HCT116 (cell line): Measurements from ENCODE around the gene EGF. TPM values are rescaled to one million over a fixed set of nuclear protein-coding genes. Genes with fewer than 3 reads are reported as not detected.

Experiments
- ATAC-seq: fragments of 200-7000 bp; cut with Tn5 transposase; 2 replicates; pipeline ENCODE4 v1.9.1; 2020; ENCODE audit warnings: mild to moderate bottlenecking, moderate library complexity
- BruUV-seq: library from RNA; stranded (reverse); fragments of 400-500 nt; replicated peaks from 2 replicates; lab custom pipeline; 2021; lab: Mats Ljungman, UMichigan
- CTCF ChIA-PET: fragments of 300-600 bp; sonication (Branson Sonifier 250); formaldehyde crosslinking; loops from one replicate; lab custom pipeline; 2021; ENCODE audit warnings: antibody characterized with exemption; lab: Charles Lee
- POLR2A ChIA-PET: fragments of 300-600, 350-600 bp; sonication (Branson Sonifier 250); formaldehyde crosslinking; loops from one replicate; lab custom pipeline; 2021; ENCODE audit warnings: antibody characterized with exemption; lab: Charles Lee
- RAD21 ChIA-PET, 2 experiments: fragments of 300-600 bp; sonication (Branson Sonifier 250); formaldehyde crosslinking; loops; one replicate each; lab custom pipeline; 2023; ENCODE audit warnings: low total read pairs in 2 of 2; ENCODE audit not compliant: uncharacterized antibody in 2 of 2, unreplicated experiment in 2 of 2, low non-redundant PET in 1 of 2; lab: Charles Lee
- DNase-seq: peaks from one replicate; pipeline ENCODE4 v3.0.0-alpha.2; 2010; ENCODE audit warnings: low read depth, low spot score
- H2AFZ ChIP-seq: fragments of 200-600 bp; shearing (Covaris generic), sonication (generic); 2 replicates; pipeline ENCODE4 v1.6.1; 2017; ENCODE audit warnings: low read depth, mixed run types, mixed read lengths, antibody characterized with exemption, low read length; ENCODE audit not compliant: poor library complexity, severe bottlenecking
- H3K27ac ChIP-seq: 2 replicates; pipeline ENCODE4 v1.5.1; 2012; ENCODE audit warnings: low read depth, low read length
- H3K27me3 ChIP-seq: fragments of 200-600 bp; sonication (generic); 2 replicates; pipeline ENCODE4 v1.6.1; 2016; ENCODE audit warnings: mixed run types, low read length, mixed read lengths; ENCODE audit not compliant: insufficient read depth
- H3K36me3 ChIP-seq, 2 experiments: fragments of 200-500 bp in 1 of 2; fragments of 200-600 bp in 1 of 2; sonication (Bioruptor generic) in 1 of 2; sonication (generic) in 1 of 2; 2 replicates each; pipeline versions ENCODE4 v1.5.1 to v1.6.1; 2014 to 2016; ENCODE audit warnings: low read length in 2 of 2, inconsistent platforms in 1 of 2, mixed read lengths in 1 of 2, mixed run types in 1 of 2; ENCODE audit not compliant: insufficient read depth in 2 of 2, control insufficient read depth in 1 of 2
- H3K4me1 ChIP-seq, 2 experiments: fragments of 200-600 bp in 1 of 2; sonication (generic) in 1 of 2; 2 replicates each; pipeline versions ENCODE4 v1.5.1 to v1.6.1; 2012 to 2017; ENCODE audit warnings: low read length in 2 of 2, inconsistent platforms in 1 of 2, mild to moderate bottlenecking in 1 of 2, mixed read lengths in 1 of 2, mixed run types in 1 of 2, moderate library complexity in 1 of 2; ENCODE audit not compliant: insufficient read depth in 2 of 2, control insufficient read depth in 1 of 2
- H3K4me2 ChIP-seq: fragments of 200-600 bp; sonication (generic); 2 replicates; pipeline ENCODE4 v1.6.1; 2017; ENCODE audit warnings: mixed run types, low read length, mixed read lengths
- H3K4me3 ChIP-seq, 2 experiments: fragments of 200-600 bp in 1 of 2; sonication (generic) in 1 of 2; replicated peaks in 1 of 2; 2 replicates each; pipeline ENCODE4 v1.5.1; 2011 to 2016; ENCODE audit warnings: low read length in 2 of 2, control low read depth in 1 of 2, low read depth in 1 of 2, mild to moderate bottlenecking in 1 of 2, mixed read lengths in 1 of 2, mixed run types in 1 of 2
- H3K79me2 ChIP-seq: fragments of 200-600 bp; sonication (generic); 2 replicates; pipeline ENCODE4 v1.6.1; 2017; ENCODE audit warnings: mild to moderate bottlenecking, mixed run types, low read length, moderate library complexity, mixed read lengths; ENCODE audit not compliant: insufficient read depth
- H3K9ac ChIP-seq: fragments of 200-600 bp; sonication (generic); 2 replicates; pipeline ENCODE4 v1.6.1; 2016; ENCODE audit warnings: low read length, mixed read lengths
- H3K9me2 ChIP-seq: fragments of 200-600 bp; sonication (generic), shearing (Covaris generic); 2 replicates; pipeline ENCODE4 v1.6.1; 2017; ENCODE audit warnings: mixed run types, mild to moderate bottlenecking, moderate library complexity; ENCODE audit not compliant: insufficient read depth
- H3K9me3 ChIP-seq, 2 experiments: fragments of 200-500 bp in 1 of 2; fragments of 200-600 bp in 1 of 2; sonication (Bioruptor generic) in 1 of 2; sonication (generic) in 1 of 2; 2 replicates each; pipeline ENCODE4 v1.6.1; 2014 to 2017; ENCODE audit warnings: low read length in 2 of 2, mixed read lengths in 2 of 2, inconsistent platforms in 1 of 2, low read depth in 1 of 2, mild to moderate bottlenecking in 1 of 2, mixed run types in 1 of 2, moderate library complexity in 1 of 2; ENCODE audit not compliant: control insufficient read depth in 1 of 2, insufficient read depth in 1 of 2
- H4K20me1 ChIP-seq: fragments of 200-600 bp; sonication (generic), shearing (Covaris generic); 2 replicates; pipeline ENCODE4 v1.6.1; 2017; ENCODE audit warnings: mixed run types, mild to moderate bottlenecking, moderate library complexity; ENCODE audit not compliant: insufficient read depth
- CBX3 ChIP-seq: IDR thresholded peaks from 2 replicates; pipeline ENCODE4 v1.6.1; 2012; ENCODE audit warnings: low read depth
- CEBPB ChIP-seq: IDR thresholded peaks from 2 replicates; pipeline ENCODE4 v1.6.1; 2012; ENCODE audit warnings: low read depth
- EGR1 ChIP-seq: IDR thresholded peaks from 2 replicates; pipeline ENCODE4 v1.6.1; 2012; ENCODE audit warnings: low read depth
- EZH2 ChIP-seq: fragments of 200-600 bp; sonication (generic); IDR thresholded peaks from 2 replicates; pipeline ENCODE4 v1.6.1; 2017; ENCODE audit warnings: antibody characterized with exemption, mixed run types
- FOSL1 ChIP-seq: IDR thresholded peaks from 2 replicates; pipeline ENCODE4 v1.6.1; 2012; ENCODE audit warnings: low read depth
- POLR2AphosphoS5 ChIP-seq: IDR thresholded peaks from 2 replicates; pipeline ENCODE4 v1.6.1; 2011; ENCODE audit warnings: mild to moderate bottlenecking, low read depth, low read length, moderate library complexity
- RAD21 ChIP-seq: IDR thresholded peaks from 2 replicates; pipeline ENCODE4 v1.6.1; 2012; ENCODE audit warnings: low read depth, mild to moderate bottlenecking
- SIN3A ChIP-seq: IDR thresholded peaks from 2 replicates; pipeline ENCODE4 v1.6.1; 2012; ENCODE audit warnings: low read depth
- SP1 ChIP-seq: IDR thresholded peaks from 2 replicates; pipeline ENCODE4 v1.6.1; 2012; ENCODE audit warnings: low read depth
- SRF ChIP-seq: IDR thresholded peaks from 2 replicates; pipeline ENCODE4 v1.6.1; 2012; ENCODE audit warnings: low read depth
- YY1 ChIP-seq: IDR thresholded peaks from 2 replicates; pipeline ENCODE4 v1.6.1; 2011; ENCODE audit warnings: low read length, low read depth, moderate library complexity, mild to moderate bottlenecking; ENCODE audit not compliant: insufficient replicate concordance; ENCODE audit errors: extremely low read depth
- intact Hi-C: fragments of 100-400 bp; cut with micrococcal nuclease; formaldehyde crosslinking; loops from 2 replicates; pipeline ENCODE4 v1.10.0; 2022
- total RNA-seq: library from RNA; stranded (reverse); gene quantifications from one replicate; pipeline ENCODE4 v1.2.1, GENCODE V29; 2021; ENCODE audit not compliant: unreplicated experiment
- TF ChIP-seq, protein P1 (sequence below): IDR thresholded peaks from 2 replicates; pipeline ENCODE4 v1.6.1; 2011; ENCODE audit warnings: mild to moderate bottlenecking, low read length, moderate library complexity; ENCODE audit not compliant: insufficient replicate concordance; ENCODE audit errors: extremely low read depth
- TF ChIP-seq, protein P2 (sequence below): IDR thresholded peaks from 2 replicates; pipeline ENCODE4 v1.6.1; 2012
- TF ChIP-seq, protein P3 (sequence below): IDR thresholded peaks from 2 replicates; pipeline ENCODE4 v1.6.1; 2012; ENCODE audit warnings: low read depth

EGF gene
- total RNA-seq, 1 experiment from 2014 or later = 0.57 TPM

DNA sequence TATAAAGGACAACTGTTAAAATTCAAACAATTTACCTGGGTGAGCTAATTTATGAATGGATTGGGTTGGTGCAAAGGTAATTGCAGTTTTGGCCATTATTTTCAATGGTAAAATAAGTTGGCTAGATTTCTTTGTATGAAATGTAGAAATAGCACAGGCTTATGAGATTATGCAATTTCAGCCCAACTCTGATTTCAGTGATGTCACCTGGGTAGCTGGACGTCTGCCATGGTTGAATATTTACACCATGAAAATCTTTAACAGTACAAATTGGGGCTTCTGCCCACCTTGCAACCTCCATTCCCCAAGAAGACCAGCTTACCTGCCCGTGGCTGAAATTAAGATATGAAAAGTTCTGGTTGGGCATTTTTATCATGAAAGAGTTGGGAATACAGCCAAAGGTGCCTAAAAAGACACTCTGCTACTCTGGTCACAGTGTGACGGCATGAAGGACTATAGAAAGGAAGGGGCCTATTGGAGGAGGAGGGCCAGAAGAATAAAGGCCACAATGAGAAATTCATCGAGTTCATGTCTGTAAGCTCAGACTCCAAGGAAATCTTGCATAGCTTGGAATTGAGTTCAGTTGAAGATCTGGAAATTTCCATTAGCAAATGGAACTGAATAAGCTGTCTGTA, 29.7 kb downstream of the EGF start:
- no peak for DNase-seq
- TF ChIP-seq EGR1 = no peak
- TF ChIP-seq, protein P1, sequence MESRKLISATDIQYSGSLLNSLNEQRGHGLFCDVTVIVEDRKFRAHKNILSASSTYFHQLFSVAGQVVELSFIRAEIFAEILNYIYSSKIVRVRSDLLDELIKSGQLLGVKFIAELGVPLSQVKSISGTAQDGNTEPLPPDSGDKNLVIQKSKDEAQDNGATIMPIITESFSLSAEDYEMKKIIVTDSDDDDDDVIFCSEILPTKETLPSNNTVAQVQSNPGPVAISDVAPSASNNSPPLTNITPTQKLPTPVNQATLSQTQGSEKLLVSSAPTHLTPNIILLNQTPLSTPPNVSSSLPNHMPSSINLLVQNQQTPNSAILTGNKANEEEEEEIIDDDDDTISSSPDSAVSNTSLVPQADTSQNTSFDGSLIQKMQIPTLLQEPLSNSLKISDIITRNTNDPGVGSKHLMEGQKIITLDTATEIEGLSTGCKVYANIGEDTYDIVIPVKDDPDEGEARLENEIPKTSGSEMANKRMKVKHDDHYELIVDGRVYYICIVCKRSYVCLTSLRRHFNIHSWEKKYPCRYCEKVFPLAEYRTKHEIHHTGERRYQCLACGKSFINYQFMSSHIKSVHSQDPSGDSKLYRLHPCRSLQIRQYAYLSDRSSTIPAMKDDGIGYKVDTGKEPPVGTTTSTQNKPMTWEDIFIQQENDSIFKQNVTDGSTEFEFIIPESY = no peak
- TF ChIP-seq RAD21 = no peak
- no peak for TF ChIP-seq FOSL1
- no peak for TF ChIP-seq SP1
- no peak for TF ChIP-seq SRF
- TF ChIP-seq, protein P2, sequence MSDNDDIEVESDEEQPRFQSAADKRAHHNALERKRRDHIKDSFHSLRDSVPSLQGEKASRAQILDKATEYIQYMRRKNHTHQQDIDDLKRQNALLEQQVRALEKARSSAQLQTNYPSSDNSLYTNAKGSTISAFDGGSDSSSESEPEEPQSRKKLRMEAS = no peak
- TF ChIP-seq CBX3 = no peak
- no peak for TF ChIP-seq YY1
- TF ChIP-seq POLR2AphosphoS5 = no peak
- TF ChIP-seq, protein P3, sequence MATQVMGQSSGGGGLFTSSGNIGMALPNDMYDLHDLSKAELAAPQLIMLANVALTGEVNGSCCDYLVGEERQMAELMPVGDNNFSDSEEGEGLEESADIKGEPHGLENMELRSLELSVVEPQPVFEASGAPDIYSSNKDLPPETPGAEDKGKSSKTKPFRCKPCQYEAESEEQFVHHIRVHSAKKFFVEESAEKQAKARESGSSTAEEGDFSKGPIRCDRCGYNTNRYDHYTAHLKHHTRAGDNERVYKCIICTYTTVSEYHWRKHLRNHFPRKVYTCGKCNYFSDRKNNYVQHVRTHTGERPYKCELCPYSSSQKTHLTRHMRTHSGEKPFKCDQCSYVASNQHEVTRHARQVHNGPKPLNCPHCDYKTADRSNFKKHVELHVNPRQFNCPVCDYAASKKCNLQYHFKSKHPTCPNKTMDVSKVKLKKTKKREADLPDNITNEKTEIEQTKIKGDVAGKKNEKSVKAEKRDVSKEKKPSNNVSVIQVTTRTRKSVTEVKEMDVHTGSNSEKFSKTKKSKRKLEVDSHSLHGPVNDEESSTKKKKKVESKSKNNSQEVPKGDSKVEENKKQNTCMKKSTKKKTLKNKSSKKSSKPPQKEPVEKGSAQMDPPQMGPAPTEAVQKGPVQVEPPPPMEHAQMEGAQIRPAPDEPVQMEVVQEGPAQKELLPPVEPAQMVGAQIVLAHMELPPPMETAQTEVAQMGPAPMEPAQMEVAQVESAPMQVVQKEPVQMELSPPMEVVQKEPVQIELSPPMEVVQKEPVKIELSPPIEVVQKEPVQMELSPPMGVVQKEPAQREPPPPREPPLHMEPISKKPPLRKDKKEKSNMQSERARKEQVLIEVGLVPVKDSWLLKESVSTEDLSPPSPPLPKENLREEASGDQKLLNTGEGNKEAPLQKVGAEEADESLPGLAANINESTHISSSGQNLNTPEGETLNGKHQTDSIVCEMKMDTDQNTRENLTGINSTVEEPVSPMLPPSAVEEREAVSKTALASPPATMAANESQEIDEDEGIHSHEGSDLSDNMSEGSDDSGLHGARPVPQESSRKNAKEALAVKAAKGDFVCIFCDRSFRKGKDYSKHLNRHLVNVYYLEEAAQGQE = no peak
- TF ChIP-seq CEBPB = no peak
- TF ChIP-seq EZH2 = no peak
- TF ChIP-seq SIN3A = no peak
- TF ChIP-seq, all 23 proteins: peak for 0
- Histone ChIP-seq H3K4me3 (no peak overlapping the region), H4K20me1 (no peaks in the 10 kb centered on the region), H3K4me2 (no peak overlapping the region), H3K79me2 (no peaks in the 10 kb centered on the region), H3K9me2 (no peaks in the 10 kb centered on the region), H2AFZ (no peak overlapping the region), H3K27ac (no peak overlapping the region), H3K27me3 (no peaks in the 10 kb centered on the region), H3K9ac (no peak overlapping the region), H3K36me3 (no peaks in the 10 kb centered on the region), H3K4me1 (peaks cover 0 to 5% of the 10 kb centered on the region in 2 experiments; a peak in 1 of 4 replicates), H3K9me3 (no peaks in the 10 kb centered on the region)
- POLR2A ChIA-PET = no interaction called here
- CTCF ChIA-PET = no interaction called here
- intact Hi-C loops = no loop called here
- ATAC-seq = no peak
- no TSS peak for BruUV-seq
- RAD21 ChIA-PET = no interaction called here
